ENCODE results near the gene PAX2. TPM values are rescaled to one million over a fixed set of nuclear protein-coding genes. Genes with fewer than 3 reads are reported as not detected.

Gene PAX2
- polyA plus RNA-seq, 3 donors, result not detected

- TF ChIP-seq CTCF (IDR thresholded peaks at IDR 0.05), result no peak
- H3K36me3 Mint-ChIP-seq, result no peaks in the 10 kb centered on the region
- H3K4me3 ChIP-seq (replicated peaks in 1 of 3; ENCODE audit: low read depth in 2 of 3, low read length in 3 of 3), result no peak overlapping the region
- no peaks in the 10 kb centered on the region for H3K79me2 ChIP-seq (ENCODE audit: insufficient read depth, low read length)
- no peaks in the 10 kb centered on the region for H3K4me1 ChIP-seq (ENCODE audit: control insufficient read depth in 1 of 2, insufficient read depth in 2 of 2, low read length in 2 of 2)
- no peak for DNase-seq
- no peak overlapping the region for H3K4me2 ChIP-seq (replicated peaks; ENCODE audit: extremely low read depth, low read length, poor library complexity, severe bottlenecking)
- WGBS (ENCODE audit: insufficient coverage), result no CpG with 5 or more reads among the region's 3 CpGs
- H3K36me3 ChIP-seq (replicated peaks in 1 of 2; ENCODE audit: control insufficient read depth in 1 of 2, insufficient read depth in 2 of 2, low read length in 2 of 2), result no peaks in the 10 kb centered on the region
- H3K4me1 Mint-ChIP-seq, result no peaks in the 10 kb centered on the region
- H3K9me3 Mint-ChIP-seq, result peaks cover 0 to 2% (median 0%) of the 10 kb centered on the region in 7 donors
- no peak overlapping the region for H3K9ac ChIP-seq (ENCODE audit: insufficient read depth, low read length, poor library complexity, severe bottlenecking)
- H3K27me3 ChIP-seq (ENCODE audit: control insufficient read depth in 2 of 2, insufficient read depth in 2 of 2, low read length in 2 of 2), result peaks cover 18 to 28% of the 10 kb centered on the region in 2 donors
- H3K4me3 Mint-ChIP-seq, result peak overlapping the region in 1 of 2 donors; percentile 39
- H2AFZ ChIP-seq (ENCODE audit: insufficient read depth, low read depth, low read length, poor library complexity, severe bottlenecking), result no peak overlapping the region
- intact Hi-C loops (cut with micrococcal nuclease), result no loop called here
- H3K27ac Mint-ChIP-seq, result no peak overlapping the region
- no peaks in the 10 kb centered on the region for H3K9me3 ChIP-seq (replicated peaks in 1 of 2; ENCODE audit: control insufficient read depth in 1 of 2, insufficient read depth in 1 of 2, low read length in 2 of 2)
- H3K27me3 Mint-ChIP-seq (ENCODE audit: low read depth in 3 of 3), result peaks cover 11 to 34% (median 21%) of the 10 kb centered on the region in 3 donors
- H3K27ac ChIP-seq (ENCODE audit: low read depth in 1 of 2, low read length in 2 of 2), result no peak overlapping the region
- H4K20me1 ChIP-seq (ENCODE audit: insufficient read depth, low read length), result no peaks in the 10 kb centered on the region
These were observed 96.1 kb downstream of the PAX2 start for GRCh38 chr10:100841528-100841927.

- no peaks in the 10 kb centered on the region for H4K20me1 ChIP-seq (ENCODE audit: insufficient read depth, low read length)
- 84% methylated on average over 5 of the region's 5 CpGs for WGBS (ENCODE audit: insufficient coverage)
- H3K27me3 ChIP-seq (ENCODE audit: control insufficient read depth in 2 of 2, insufficient read depth in 2 of 2, low read length in 2 of 2), result peaks cover 13 to 34% of the 10 kb centered on the region in 2 donors
- H3K4me1 ChIP-seq (ENCODE audit: control insufficient read depth in 1 of 2, insufficient read depth in 2 of 2, low read length in 2 of 2), result no peaks in the 10 kb centered on the region
- H3K4me3 Mint-ChIP-seq, result no peak overlapping the region
- H3K4me2 ChIP-seq (replicated peaks; ENCODE audit: extremely low read depth, low read length, poor library complexity, severe bottlenecking), result no peak overlapping the region
- no peaks in the 10 kb centered on the region for H3K4me1 Mint-ChIP-seq
- H3K9ac ChIP-seq (ENCODE audit: insufficient read depth, low read length, poor library complexity, severe bottlenecking), result no peak overlapping the region
- peaks cover 0 to 2% (median 0%) of the 10 kb centered on the region in 7 donors for H3K9me3 Mint-ChIP-seq
- H3K36me3 Mint-ChIP-seq, result no peaks in the 10 kb centered on the region
- intact Hi-C loops (cut with micrococcal nuclease), result no loop called here
- peak overlapping the region in 1 of 7 donors; percentile 48 for H3K27ac Mint-ChIP-seq
- no peak overlapping the region for H3K27ac ChIP-seq (ENCODE audit: low read depth in 1 of 2, low read length in 2 of 2)
- no peak for DNase-seq
- no peak overlapping the region for H3K4me3 ChIP-seq (replicated peaks in 1 of 3; ENCODE audit: low read depth in 2 of 3, low read length in 3 of 3)
- H3K27me3 Mint-ChIP-seq (ENCODE audit: low read depth in 3 of 3), result peaks cover 25 to 65% (median 44%) of the 10 kb centered on the region in 3 donors
- H3K79me2 ChIP-seq (ENCODE audit: insufficient read depth, low read length), result no peaks in the 10 kb centered on the region
- no peak overlapping the region for H2AFZ ChIP-seq (ENCODE audit: insufficient read depth, low read depth, low read length, poor library complexity, severe bottlenecking)
- TF ChIP-seq CTCF (IDR thresholded peaks at IDR 0.05), result no peak
- no peaks in the 10 kb centered on the region for H3K36me3 ChIP-seq (replicated peaks in 1 of 2; ENCODE audit: control insufficient read depth in 1 of 2, insufficient read depth in 2 of 2, low read length in 2 of 2)
- H3K9me3 ChIP-seq (replicated peaks in 1 of 2; ENCODE audit: control insufficient read depth in 1 of 2, insufficient read depth in 1 of 2, low read length in 2 of 2), result no peaks in the 10 kb centered on the region
These were observed 102.1 kb downstream of the PAX2 start for GRCh38 chr10:100847440-100847839.

All from CD14-positive monocyte (primary cell).